CD4-positive, alpha-beta T cell (primary cell): ENCODE measurements around the gene FYB1. TPM values are rescaled to one million over a fixed set of nuclear protein-coding genes. Genes with fewer than 3 reads are reported as not detected.

Experiments used
- ATAC-seq: fragments of 200-7000 bp; cut with Tn5 transposase; one replicate; pipeline ENCODE4 v1.10.0; 2022; ENCODE audit warnings: mild to moderate bottlenecking; ENCODE audit not compliant: poor library complexity
- CTCF ChIA-PET: fragments of 350-600 bp; sonication (Branson Sonifier 250); formaldehyde crosslinking; loops from one replicate; lab custom pipeline; 2021; ENCODE audit warnings: antibody characterized with exemption, inconsistent platforms; lab: Charles Lee
- POLR2A ChIA-PET: fragments of 350-600 bp; sonication (Branson Sonifier 250); formaldehyde crosslinking; loops from one replicate; lab custom pipeline; 2021; ENCODE audit warnings: antibody characterized with exemption, inconsistent platforms; lab: Charles Lee
- DNase-seq, 14 experiments: peaks; one replicate each; pipeline ENCODE4 v3.0.0-alpha.2; 2013 to 2020; ENCODE audit warnings: mixed read lengths in 2 of 14
- H3K27ac ChIP-seq, 2 donors: one replicate each; pipeline versions ENCODE4 v1.5.1 to v1.7.0; 2013; ENCODE audit warnings: low read length in 2 of 2, low read depth in 1 of 2, mild to moderate bottlenecking in 1 of 2
- H3K27me3 ChIP-seq, 2 experiments: 1 replicate in 1 of 2; 2 replicates in 1 of 2; pipeline versions ENCODE4 v1.6.1 to v1.7.0; 2013; ENCODE audit warnings: low read length in 2 of 2, control low read depth in 1 of 2, mild to moderate bottlenecking in 1 of 2, moderate library complexity in 1 of 2; ENCODE audit not compliant: insufficient read depth in 2 of 2, control insufficient read depth in 1 of 2
- H3K36me3 ChIP-seq: one replicate; pipeline ENCODE4 v1.6.1; 2013; ENCODE audit warnings: low read length, control low read depth; ENCODE audit not compliant: insufficient read depth
- H3K4me1 ChIP-seq: one replicate; pipeline ENCODE4 v1.6.1; 2013; ENCODE audit warnings: low read length, control low read depth; ENCODE audit not compliant: insufficient read depth
- H3K4me3 ChIP-seq: one replicate; pipeline ENCODE4 v1.5.1; 2013; ENCODE audit warnings: mild to moderate bottlenecking, low read length, moderate library complexity
- H3K9me3 ChIP-seq, 2 experiments: 1 replicate in 1 of 2; 2 replicates in 1 of 2; pipeline versions ENCODE4 v1.6.1 to v1.7.0; 2013; ENCODE audit warnings: low read length in 2 of 2, mild to moderate bottlenecking in 2 of 2, control low read depth in 1 of 2, moderate library complexity in 1 of 2; ENCODE audit not compliant: control insufficient read depth in 1 of 2, insufficient read depth in 1 of 2
- H3K27ac Mint-ChIP-seq: one replicate; pipeline ENCODE4 v1.8.0; 2020; ENCODE audit warnings: mixed read lengths
- H3K27me3 Mint-ChIP-seq: one replicate; pipeline ENCODE4 v1.8.0; 2021; ENCODE audit warnings: mixed read lengths
- H3K36me3 Mint-ChIP-seq: one replicate; pipeline ENCODE4 v1.8.0; 2021; ENCODE audit warnings: low read depth, mixed read lengths
- H3K4me1 Mint-ChIP-seq: one replicate; pipeline ENCODE4 v1.8.0; 2021; ENCODE audit warnings: low read depth, mixed read lengths
- H3K4me3 Mint-ChIP-seq: one replicate; pipeline ENCODE4 v1.8.0; 2020; ENCODE audit warnings: mild to moderate bottlenecking, mixed read lengths
- H3K9me3 Mint-ChIP-seq: one replicate; pipeline ENCODE4 v1.8.0; 2020; ENCODE audit warnings: mixed read lengths
- intact Hi-C, 2 experiments: fragments of 100-400 bp; cut with DNase I in 1 of 2; cut with micrococcal nuclease in 1 of 2; formaldehyde crosslinking; loops; one replicate each; pipeline versions ENCODE4 v1.15.1 to v1.9.0; 2023 to 2025; cut with DNase I, micrococcal nuclease
- total RNA-seq, 174 experiments: library from RNA in 2 of 174; stranded (reverse) in 2 of 174; gene quantifications; one replicate each; pipeline ENCODE4 v1.2.3 and lab custom pipeline; 2021 to 2026
- TF ChIP-seq, protein P1 (sequence below): fragments of 200-600 bp; IDR thresholded peaks from one replicate; pipeline ENCODE4 v1.8.0; 2022; ENCODE audit warnings: antibody characterized with exemption, mild to moderate bottlenecking

FYB1 gene
- total RNA-seq, 2 experiments from 2014 or later = 478 to 497 TPM

- Mint-ChIP-seq H3K4me1 (peaks cover 96% of the 10 kb centered on the region), H3K9me3 (no peaks in the 10 kb centered on the region), H3K27ac (peak overlapping the region; percentile 96), H3K27me3 (no peaks in the 10 kb centered on the region), H3K36me3 (no peaks in the 10 kb centered on the region), H3K4me3 (peak overlapping the region; percentile 85)
- POLR2A ChIA-PET = interaction anchor here (0.6 to 7.3 kb wide), 6 partner anchors 11 to 61 kb away, joined by 3 to 209 read pairs (median 38); no protein-coding TSS in a partner anchor
- no peaks in the 10 kb centered on the region for H3K27me3 ChIP-seq
- H3K27ac ChIP-seq = peak overlapping the region; percentile 82
- CTCF ChIA-PET = interaction anchor here (1.5 to 1.8 kb wide), 2 partner anchors 13 to 15 kb away, joined by 3 to 4 read pairs; no protein-coding TSS in a partner anchor
- ATAC-seq (no peak), DNase-seq (peak in 3 of 14 experiments; percentile 46 to 69 (median 46))
- intact Hi-C loops = loop anchor here (1.0 to 10.0 kb wide), 4 partner anchors 34 to 1201 kb away; no protein-coding TSS in a partner anchor
- TF ChIP-seq, protein P1, sequence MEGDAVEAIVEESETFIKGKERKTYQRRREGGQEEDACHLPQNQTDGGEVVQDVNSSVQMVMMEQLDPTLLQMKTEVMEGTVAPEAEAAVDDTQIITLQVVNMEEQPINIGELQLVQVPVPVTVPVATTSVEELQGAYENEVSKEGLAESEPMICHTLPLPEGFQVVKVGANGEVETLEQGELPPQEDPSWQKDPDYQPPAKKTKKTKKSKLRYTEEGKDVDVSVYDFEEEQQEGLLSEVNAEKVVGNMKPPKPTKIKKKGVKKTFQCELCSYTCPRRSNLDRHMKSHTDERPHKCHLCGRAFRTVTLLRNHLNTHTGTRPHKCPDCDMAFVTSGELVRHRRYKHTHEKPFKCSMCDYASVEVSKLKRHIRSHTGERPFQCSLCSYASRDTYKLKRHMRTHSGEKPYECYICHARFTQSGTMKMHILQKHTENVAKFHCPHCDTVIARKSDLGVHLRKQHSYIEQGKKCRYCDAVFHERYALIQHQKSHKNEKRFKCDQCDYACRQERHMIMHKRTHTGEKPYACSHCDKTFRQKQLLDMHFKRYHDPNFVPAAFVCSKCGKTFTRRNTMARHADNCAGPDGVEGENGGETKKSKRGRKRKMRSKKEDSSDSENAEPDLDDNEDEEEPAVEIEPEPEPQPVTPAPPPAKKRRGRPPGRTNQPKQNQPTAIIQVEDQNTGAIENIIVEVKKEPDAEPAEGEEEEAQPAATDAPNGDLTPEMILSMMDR = no peak
- no peaks in the 10 kb centered on the region for H3K36me3 ChIP-seq
- peak overlapping the region; percentile 18 for H3K4me3 ChIP-seq
- no peaks in the 10 kb centered on the region for H3K9me3 ChIP-seq
- H3K4me1 ChIP-seq = peaks cover 86% of the 10 kb centered on the region
Measured at GRCh38 chr5:39213447-39214207, 5.7 kb downstream of the FYB1 start.

GRCh38 chr5:39211773-39212172 is 7.6 kb downstream of the FYB1 start:
- TF ChIP-seq, protein P1 = no peak
- POLR2A ChIA-PET = interaction anchor here (0.7 to 7.3 kb wide), 10 partner anchors 9 to 68 kb away, joined by 3 to 209 read pairs (median 6); no protein-coding TSS in a partner anchor
- peak overlapping the region; percentile 96 for H3K27ac Mint-ChIP-seq
- Histone ChIP-seq H3K9me3 (no peaks in the 10 kb centered on the region), H3K4me1 (peaks cover 79% of the 10 kb centered on the region), H3K4me3 (peak overlapping the region; percentile 25), H3K36me3 (no peaks in the 10 kb centered on the region), H3K27me3 (no peaks in the 10 kb centered on the region), H3K27ac (peak overlapping the region; percentile 82)
- intact Hi-C loops = loop anchor here in 1 of 2 experiments (2.0 to 10.0 kb wide), 3 partner anchors 15 to 1203 kb away; no protein-coding TSS in a partner anchor
- CTCF ChIA-PET = interaction anchor here (0.8 to 1.9 kb wide), 7 partner anchors 9 to 39 kb away, joined by 3 to 7 read pairs (median 5); no protein-coding TSS in a partner anchor
- H3K4me3 Mint-ChIP-seq = peak overlapping the region; percentile 78
- peak in 6 of 14 experiments; percentile 33 to 85 (median 62) for DNase-seq
- no peaks in the 10 kb centered on the region for H3K9me3 Mint-ChIP-seq
- ATAC-seq = peak; percentile 30
- H3K4me1 Mint-ChIP-seq = peaks cover 97% of the 10 kb centered on the region
- H3K27me3 Mint-ChIP-seq = no peaks in the 10 kb centered on the region
- no peaks in the 10 kb centered on the region for H3K36me3 Mint-ChIP-seq

DNA sequence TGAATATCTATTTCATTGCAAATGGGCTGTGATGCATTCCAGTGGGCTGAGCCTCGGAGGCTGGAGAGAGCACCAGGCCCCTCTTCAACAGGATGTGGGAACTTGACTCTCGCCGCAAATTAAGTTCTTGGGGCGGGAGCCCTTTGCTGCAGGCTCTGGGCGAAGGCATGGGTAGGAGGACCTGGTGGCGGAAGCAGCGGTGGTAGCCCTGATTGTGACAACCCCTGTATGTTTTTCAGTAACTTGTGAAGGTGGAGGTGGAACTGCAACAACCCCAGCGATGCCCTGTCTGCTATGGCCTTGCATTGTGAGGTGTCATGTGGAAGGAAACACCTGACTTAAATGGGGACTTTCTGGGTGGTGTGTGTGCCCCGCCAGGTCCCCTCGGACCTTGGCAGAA is 9.4 kb downstream of the FYB1 start:
- Mint-ChIP-seq H3K36me3 (no peaks in the 10 kb centered on the region), H3K27me3 (no peaks in the 10 kb centered on the region), H3K4me3 (peak overlapping the region; percentile 77), H3K4me1 (peaks cover 98% of the 10 kb centered on the region), H3K9me3 (no peaks in the 10 kb centered on the region), H3K27ac (peak overlapping the region; percentile 96)
- Histone ChIP-seq H3K9me3 (no peaks in the 10 kb centered on the region), H3K4me3 (peak overlapping the region; percentile 42), H3K4me1 (peaks cover 69% of the 10 kb centered on the region), H3K27me3 (no peaks in the 10 kb centered on the region), H3K36me3 (no peaks in the 10 kb centered on the region), H3K27ac (peak overlapping the region; percentile 82)
- ChIA-PET CTCF (interaction anchor here (1.2 to 1.9 kb wide), 3 partner anchors 9 to 23 kb away, joined by 3 to 7 read pairs (median 4); no protein-coding TSS in a partner anchor), POLR2A (interaction anchor here (1.1 to 7.3 kb wide), 7 partner anchors 8 to 63 kb away, joined by 3 to 209 read pairs (median 12); no protein-coding TSS in a partner anchor)
- ATAC-seq = peak; percentile 76
- intact Hi-C loops = loop anchor here in 1 of 2 experiments (1.0 to 10.0 kb wide), 4 partner anchors 9 to 1205 kb away; no protein-coding TSS in a partner anchor
- TF ChIP-seq, protein P1 = no peak
- DNase-seq = peak; percentile 64 to 93 (median 80)
